IMR-90 (cell line): ENCODE data around the gene CIDEC. TPM values are rescaled to one million over a fixed set of nuclear protein-coding genes. Genes with fewer than 3 reads are reported as not detected.

Source experiments
- ATAC-seq: fragments of 200-7000 bp; cut with Tn5 transposase; 2 replicates; pipeline ENCODE4 v1.9.1; 2020; ENCODE audit warnings: low read depth, mild to moderate bottlenecking, moderate library complexity
- BruUV-seq: library from RNA; stranded (reverse); fragments of 400-500 nt; replicated peaks from 2 replicates; lab custom pipeline; 2021; lab: Mats Ljungman, UMichigan
- CTCF ChIA-PET: fragments of 300-600 bp; formaldehyde crosslinking; extraction: SDS; loops from one replicate; lab custom pipeline; 2021; ENCODE audit warnings: antibody characterized with exemption; lab: Yijun Ruan, JAX
- POLR2A ChIA-PET: fragments of 300-600 bp; sonication (Branson Sonifier 250); formaldehyde crosslinking; loops from one replicate; lab custom pipeline; 2022; ENCODE audit warnings: antibody characterized with exemption; ENCODE audit not compliant: unreplicated experiment; lab: Charles Lee
- DNase-seq: peaks from one replicate; pipeline ENCODE4 v3.0.0; 2013
- H2AFZ ChIP-seq: replicated peaks from 2 replicates; pipeline ENCODE3; 2013; ENCODE audit warnings: low read length, mild to moderate bottlenecking; ENCODE audit not compliant: poor library complexity
- H2AK5ac ChIP-seq: 2 replicates; pipeline ENCODE4 v1.6.1; 2013; ENCODE audit warnings: low read depth, low read length, inconsistent platforms
- H2AK9ac ChIP-seq: replicated peaks from 2 replicates; pipeline ENCODE3; 2013; ENCODE audit warnings: mild to moderate bottlenecking, low read depth, low read length, moderate library complexity; ENCODE audit not compliant: poor library complexity
- H2BK120ac ChIP-seq: 2 replicates; pipeline ENCODE4 v1.6.1; 2013; ENCODE audit warnings: low read depth, low read length, inconsistent platforms
- H2BK15ac ChIP-seq: 3 replicates; pipeline ENCODE4 v1.6.1; 2013; ENCODE audit warnings: low read depth, low read length, inconsistent platforms
- H2BK20ac ChIP-seq: 2 replicates; pipeline ENCODE4 v1.6.1; 2013; ENCODE audit warnings: low read depth, mild to moderate bottlenecking, inconsistent platforms, low read length, moderate library complexity
- H2BK5ac ChIP-seq: 2 replicates; pipeline ENCODE4 v1.6.1; 2013; ENCODE audit warnings: mild to moderate bottlenecking, low read depth, low read length, inconsistent platforms; ENCODE audit not compliant: poor library complexity, severe bottlenecking
- H3K14ac ChIP-seq: replicated peaks from 2 replicates; pipeline ENCODE4 v1.6.1; 2013; ENCODE audit warnings: low read depth, low read length, inconsistent platforms
- H3K18ac ChIP-seq: 2 replicates; pipeline ENCODE4 v1.6.1; 2013; ENCODE audit warnings: low read depth, low read length, control low read depth
- H3K23ac ChIP-seq: 2 replicates; pipeline ENCODE4 v1.6.1; 2013; ENCODE audit warnings: low read depth, low read length, inconsistent platforms
- H3K27ac ChIP-seq: 2 replicates; pipeline ENCODE4 v1.5.1; 2013; ENCODE audit warnings: mild to moderate bottlenecking, control low read depth, low read length; ENCODE audit not compliant: insufficient read depth
- H3K27me3 ChIP-seq: 2 replicates; pipeline ENCODE4 v1.6.1; 2013; ENCODE audit warnings: low read length; ENCODE audit not compliant: control insufficient read depth, insufficient read depth
- H3K36me3 ChIP-seq: 2 replicates; pipeline ENCODE4 v1.6.1; 2013; ENCODE audit warnings: low read length, mixed read lengths; ENCODE audit not compliant: control insufficient read depth, insufficient read depth
- H3K4ac ChIP-seq: 2 replicates; pipeline ENCODE4 v1.6.1; 2013; ENCODE audit warnings: low read depth, low read length, inconsistent platforms
- H3K4me1 ChIP-seq: 2 replicates; pipeline ENCODE4 v1.6.1; 2013; ENCODE audit warnings: low read length, mixed read lengths; ENCODE audit not compliant: control insufficient read depth, insufficient read depth
- H3K4me2 ChIP-seq: 2 replicates; pipeline ENCODE4 v1.6.1; 2013; ENCODE audit warnings: low read depth, mild to moderate bottlenecking, control low read depth, low read length, moderate library complexity
- H3K4me3 ChIP-seq: 2 replicates; pipeline ENCODE4 v1.5.1; 2013; ENCODE audit warnings: low read depth, mild to moderate bottlenecking, control low read depth, low read length, moderate library complexity; ENCODE audit not compliant: insufficient read depth
- H3K56ac ChIP-seq: 2 replicates; pipeline ENCODE4 v1.6.1; 2013; ENCODE audit warnings: low read length, inconsistent platforms; ENCODE audit not compliant: insufficient read depth; ENCODE audit errors: extremely low read depth
- H3K79me1 ChIP-seq, 2 experiments: 2 replicates each; pipeline ENCODE4 v1.6.1; 2013; ENCODE audit warnings: low read length in 2 of 2, inconsistent platforms in 1 of 2, low read depth in 1 of 2
- H3K9ac ChIP-seq: 2 replicates; pipeline ENCODE4 v1.6.1; 2013; ENCODE audit warnings: low read depth, low read length, control low read depth
- H3K9me1 ChIP-seq: 2 replicates; pipeline ENCODE4 v1.6.1; 2013; ENCODE audit warnings: low read length, inconsistent platforms; ENCODE audit not compliant: insufficient read depth
- H3K9me3 ChIP-seq: 2 replicates; pipeline ENCODE4 v1.6.1; 2013; ENCODE audit warnings: low read length; ENCODE audit not compliant: control insufficient read depth, insufficient read depth
- H4K20me1 ChIP-seq: 2 replicates; pipeline ENCODE4 v1.6.1; 2013; ENCODE audit warnings: low read length, inconsistent platforms; ENCODE audit not compliant: insufficient read depth
- H4K5ac ChIP-seq: 2 replicates; pipeline ENCODE4 v1.6.1; 2013; ENCODE audit warnings: mild to moderate bottlenecking, low read depth, low read length, control low read depth
- H4K8ac ChIP-seq, 2 experiments: 2 replicates each; pipeline ENCODE4 v1.6.1; 2013; ENCODE audit warnings: low read depth in 2 of 2, low read length in 2 of 2, control low read depth in 1 of 2, inconsistent platforms in 1 of 2
- H4K91ac ChIP-seq: 2 replicates; pipeline ENCODE4 v1.6.1; 2013; ENCODE audit warnings: low read depth, low read length, inconsistent platforms; ENCODE audit not compliant: insufficient read depth
- CHD1 ChIP-seq: IDR thresholded peaks from 2 replicates; pipeline ENCODE4 v1.6.1; 2012; ENCODE audit warnings: low read depth, low read length, improper control_type of control experiment
- FOS ChIP-seq: fragments of 150-350 bp; IDR thresholded peaks from 2 replicates; pipeline ENCODE4 v1.6.1; 2016; ENCODE audit warnings: low read depth, low read length
- MXI1 ChIP-seq: IDR thresholded peaks from 2 replicates; pipeline ENCODE4 v1.6.1; 2012; ENCODE audit warnings: low read depth, mild to moderate bottlenecking, low read length, moderate library complexity, borderline replicate concordance
- RCOR1 ChIP-seq: IDR thresholded peaks from 2 replicates; pipeline ENCODE4 v1.6.1; 2012; ENCODE audit warnings: mild to moderate bottlenecking, low read length, improper control_type of control experiment; ENCODE audit not compliant: insufficient replicate concordance
- SMC3 ChIP-seq: fragments of 150-350 bp; IDR thresholded peaks from 2 replicates; pipeline ENCODE4 v1.6.1; 2016; ENCODE audit warnings: low read depth, mild to moderate bottlenecking, antibody characterized with exemption, low read length, moderate library complexity
- WGBS, 2 experiments: methylation state at CpG; one replicate each; pipeline versions ENCODE4 v1.1.5 to v1.1.7; 2013; ENCODE audit warnings: missing lambda C conversion rate in 2 of 2; ENCODE audit not compliant: insufficient read length in 1 of 2; ENCODE audit errors: extremely low coverage in 2 of 2; 5-methylcytosine and 5-hydroxymethylcytosine counted together
- dilution Hi-C: fragments of 300-500 bp; cut with HindIII; formaldehyde crosslinking; loops from one replicate; pipeline ENCODE4 v1.14.3; 2018; ENCODE audit warnings: low sequenced_read_pairs; ENCODE audit not compliant: unreplicated experiment
- in situ Hi-C: fragments of 300-500 bp; cut with MboI; formaldehyde crosslinking; loops from 3 replicates; pipeline ENCODE4 v1.14.3; 2019; ENCODE audit warnings: low sequenced_read_pairs, inconsistent platforms, mixed read lengths
- intact Hi-C: fragments of 100-400 bp; cut with micrococcal nuclease; formaldehyde crosslinking; loops from 2 replicates; pipeline ENCODE4 v1.10.0; 2022
- polyA plus RNA-seq, 3 experiments: library from polyadenylated mRNA; depleted of rRNA; stranded (reverse); fragments of >200 nt; gene quantifications; 2 replicates each; pipeline ENCODE4 v1.2.3, GENCODE V29; 2012; ENCODE audit warnings: low replicate concordance in 1 of 3
- total RNA-seq: library from RNA; depleted of rRNA; stranded (reverse); fragments of >200 nt; gene quantifications from 2 replicates; pipeline ENCODE4 v1.2.3, GENCODE V29; 2012

The CIDEC gene
- total and polyA plus RNA-seq, 2 of the 4 experiments (the other 2 are of a cell fraction), result 0.09 TPM; not detected in 1

GRCh38 chr3:9916734-9917680 is 37.0 kb upstream of the CIDEC start, which contains the start of gene IL17RC:
Gene IL17RC (plus strand): TSS chr3:9917098. CDS start chr3:9917316, 218 bp downstream.
- no peaks in the 10 kb centered on the region for H3K27me3 ChIP-seq
- H3K56ac ChIP-seq, result peak within 1 kb of the TSS; percentile 48; the same call in 1 of the 2 replicates
- peak within 1 kb of the TSS; percentile 96 for H3K23ac ChIP-seq
- peak within 1 kb of the TSS; percentile 95 for H3K14ac ChIP-seq
- peak within 1 kb of the TSS; percentile 96; the same call in 1 of the 2 replicates for H2AK5ac ChIP-seq
- H4K20me1 ChIP-seq, result no peaks in the 10 kb centered on the region
- DNase-seq (peak; percentile 84), ATAC-seq (peak; percentile 84)
- in situ Hi-C loops, result no loop called here
- peaks cover 32% of the 10 kb centered on the region for H3K4me1 ChIP-seq
- peaks cover 11% of the 10 kb centered on the region for H3K9me1 ChIP-seq
- POLR2A ChIA-PET, result no interaction called here
- peak within 1 kb of the TSS; percentile 99 for H2AFZ ChIP-seq
- peak within 1 kb of the TSS; percentile 96 for H2AK9ac ChIP-seq
- peak within 1 kb of the TSS; percentile 89 for H3K27ac ChIP-seq
- H2BK120ac ChIP-seq, result peak within 1 kb of the TSS; percentile 93
- H3K18ac ChIP-seq, result peak within 1 kb of the TSS; percentile 82
- H3K4ac ChIP-seq, result peak within 1 kb of the TSS; percentile 96
- peak within 1 kb of the TSS; percentile 84 for H2BK5ac ChIP-seq
- 19% methylated on average over 3 of the region's 19 CpGs; no CpG with 5 or more reads in 1 of the 2 experiments for WGBS, 2 experiments
- peak within 1 kb of the TSS; percentile 73 to 98 for H4K8ac ChIP-seq
- peak within 1 kb of the TSS; percentile 94 for H3K4me2 ChIP-seq
- H4K5ac ChIP-seq, result peak within 1 kb of the TSS; percentile 94
- CTCF ChIA-PET, result interaction anchor here (0.6 kb wide), 1 partner anchor 335 kb away, joined by 6 read pairs; no protein-coding TSS in a partner anchor
- TSS peak; percentile 68 for BruUV-seq
- no peaks in the 10 kb centered on the region for H3K9me3 ChIP-seq
- peak within 1 kb of the TSS; percentile 61 for H2BK20ac ChIP-seq
- peak within 1 kb of the TSS; percentile 79 for H3K9ac ChIP-seq
- TF ChIP-seq MXI1 (0 out of 2 replicates have a peak, but pooled peaks have one; percentile 32), CHD1 (no peak), FOS (no peak), RCOR1 (no peak), SMC3 (no peak)
- intact Hi-C loops, result loop anchor here (5.0 kb wide), 1 partner anchor 200 kb away; no protein-coding TSS in a partner anchor
- H2BK15ac ChIP-seq, result peak within 1 kb of the TSS; percentile 70; the same call in 2 of the 3 replicates
- H3K36me3 ChIP-seq, result peaks cover 2% of the 10 kb centered on the region; the same call in 1 of the 2 replicates
- H3K79me1 ChIP-seq, result peaks cover 7 to 38% of the 10 kb centered on the region in 2 experiments; a peak in 3 of 4 replicates
- peak within 1 kb of the TSS; percentile 49 for H3K4me3 ChIP-seq
- dilution Hi-C loops, result no loop called here
- H4K91ac ChIP-seq, result peak within 1 kb of the TSS; percentile 56
